H54 (cell line): Measurements from ENCODE around the gene PAQR4.

Experiments used
- DNase-seq: peaks from one replicate; pipeline ENCODE4 v3.0.0; 2011; ENCODE audit warnings: low spot score, mixed read lengths; ENCODE audit not compliant: insufficient read length
- FAIRE-seq: peaks from 3 replicates; lab custom pipeline; 2011; peaks lifted over from hg19 to GRCh38; lab: Jason Lieb, UNC
- POLR2A ChIP-seq: IDR thresholded peaks from 2 replicates; pipeline ENCODE4 v1.6.1; 2011; ENCODE audit warnings: low read depth, mild to moderate bottlenecking, low read length

PAQR4 gene

DNA sequence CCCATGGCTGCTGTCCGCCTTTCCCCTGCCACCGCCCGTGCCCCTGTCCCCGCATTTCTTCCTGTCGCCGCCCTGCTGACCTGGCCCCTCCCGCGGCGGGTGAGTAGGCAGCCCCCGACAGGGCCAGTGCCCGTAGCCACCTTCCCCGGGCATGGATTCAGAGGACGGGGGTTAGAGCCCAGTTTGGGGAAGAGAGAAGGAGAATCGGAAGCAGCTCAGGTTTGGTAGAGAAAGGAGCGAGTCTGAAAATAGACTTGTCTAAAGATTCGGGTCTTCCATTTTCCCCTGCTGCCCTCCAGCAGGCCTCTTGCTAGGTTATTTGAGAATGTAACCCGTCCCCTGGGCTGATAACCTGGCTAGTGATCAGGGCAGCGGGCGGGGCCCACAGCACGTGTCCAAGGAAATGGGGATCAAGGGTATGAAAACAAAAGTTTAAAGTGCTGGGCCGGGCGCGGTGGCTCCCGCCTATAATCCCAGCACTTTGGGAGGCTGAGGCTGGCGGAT is 35.7 kb downstream of the PAQR4 start:
- DNase-seq (peak; percentile 66), FAIRE-seq (no peak)
- TF ChIP-seq POLR2A: no peak

DNA sequence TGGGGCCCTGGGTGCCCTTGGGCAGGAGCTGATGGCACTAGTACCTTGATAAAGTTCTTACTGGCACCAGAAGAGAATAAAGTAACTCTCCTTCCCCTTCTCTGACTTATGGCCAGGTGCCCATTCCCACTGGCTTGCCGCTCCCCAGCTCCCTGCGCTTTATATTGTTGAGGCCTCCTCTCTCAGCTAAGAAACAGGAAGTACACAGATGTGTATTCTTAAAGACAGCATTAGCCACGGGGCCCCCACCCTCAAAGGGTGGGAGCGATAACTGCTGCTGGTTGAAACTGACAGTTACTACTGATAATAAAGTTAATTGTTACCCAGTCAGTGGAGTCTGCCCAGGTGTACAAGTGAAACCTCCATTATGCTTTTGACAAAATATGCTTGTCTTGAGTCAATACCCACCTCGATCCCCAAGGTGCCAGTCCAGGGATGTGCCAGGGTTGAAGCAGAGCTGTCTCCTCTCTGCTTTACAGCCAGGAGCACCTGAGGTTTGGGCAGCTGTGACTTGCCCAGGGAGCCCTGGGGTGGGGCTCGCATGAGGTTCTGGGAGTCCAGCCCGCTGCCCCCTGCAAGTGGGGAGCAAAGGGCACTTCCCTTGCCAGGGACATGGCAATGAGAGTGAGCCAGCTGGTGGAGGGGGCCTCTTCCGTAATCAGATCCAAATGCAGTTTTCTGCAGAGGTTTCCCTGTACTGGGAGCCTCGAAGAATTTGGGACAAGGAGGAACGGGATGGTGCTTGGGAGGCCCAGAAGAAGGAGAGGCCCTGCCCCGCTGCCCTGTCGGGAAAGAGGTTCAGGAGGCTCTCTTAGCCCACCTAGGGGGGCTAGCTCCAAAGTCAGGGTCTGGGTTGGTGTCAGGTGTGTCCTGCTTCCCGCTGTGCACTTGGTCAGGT is 38.2 kb downstream of the PAQR4 start:
- TF ChIP-seq POLR2A: no peak
- DNase-seq (no peak), FAIRE-seq (no peak)

DNA sequence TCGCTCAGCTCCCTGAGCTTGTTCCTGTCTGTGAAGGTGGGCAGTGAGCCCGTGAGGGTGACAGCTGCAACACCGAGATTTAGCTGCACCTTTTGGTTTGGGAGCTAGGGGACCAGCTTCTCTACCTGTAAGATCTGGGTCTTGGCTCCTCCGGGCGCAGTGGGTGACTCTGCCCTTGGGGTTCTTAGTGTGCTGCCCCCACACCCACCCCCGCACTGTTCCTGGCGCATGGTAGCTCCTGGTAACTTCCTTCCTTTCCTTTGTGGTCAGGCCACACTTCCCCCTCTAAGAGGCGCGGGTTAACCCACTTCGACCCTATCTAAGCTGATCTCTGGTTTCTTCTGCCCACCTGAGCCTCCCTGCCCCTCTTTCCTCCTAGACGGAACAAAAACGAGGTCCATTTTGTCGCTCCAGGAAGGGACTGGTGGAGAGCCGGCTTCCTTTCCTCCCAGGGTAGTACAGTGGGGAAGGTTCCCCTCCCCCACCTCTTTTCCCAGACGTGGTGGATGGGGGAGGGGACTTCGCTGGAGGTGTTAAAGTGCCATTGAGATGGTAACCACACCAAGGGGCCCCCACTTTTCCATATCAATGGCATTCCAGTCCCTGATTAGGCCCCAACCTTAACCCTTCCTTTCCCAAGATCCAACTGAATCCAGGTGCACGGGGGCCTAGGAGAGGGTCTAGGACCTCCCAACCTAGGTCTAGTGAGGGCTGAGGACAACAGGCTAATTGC is 39.0 kb downstream of the PAQR4 start:
- no peak for DNase-seq
- no peak for FAIRE-seq
- no peak for TF ChIP-seq POLR2A

DNA sequence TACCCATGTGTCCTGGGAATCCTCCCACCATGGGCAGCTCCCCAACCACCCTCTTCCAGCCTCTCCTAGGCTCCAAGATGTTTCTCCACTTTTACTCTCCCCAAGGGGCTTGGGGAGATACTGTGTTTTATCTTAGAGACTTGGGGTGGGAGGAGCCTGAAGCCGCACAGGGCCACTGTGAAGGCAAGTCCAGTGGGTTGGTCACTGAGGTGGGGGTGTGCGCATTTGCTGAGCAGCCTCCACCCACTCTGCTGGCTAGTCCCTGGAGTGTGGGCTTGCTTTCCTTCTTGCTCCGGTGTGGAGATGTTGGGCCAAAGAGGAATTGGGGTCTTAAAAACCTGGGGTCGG is 39.5 kb downstream of the PAQR4 start:
- no peak for FAIRE-seq
- no peak for TF ChIP-seq POLR2A
- DNase-seq: no peak

DNA sequence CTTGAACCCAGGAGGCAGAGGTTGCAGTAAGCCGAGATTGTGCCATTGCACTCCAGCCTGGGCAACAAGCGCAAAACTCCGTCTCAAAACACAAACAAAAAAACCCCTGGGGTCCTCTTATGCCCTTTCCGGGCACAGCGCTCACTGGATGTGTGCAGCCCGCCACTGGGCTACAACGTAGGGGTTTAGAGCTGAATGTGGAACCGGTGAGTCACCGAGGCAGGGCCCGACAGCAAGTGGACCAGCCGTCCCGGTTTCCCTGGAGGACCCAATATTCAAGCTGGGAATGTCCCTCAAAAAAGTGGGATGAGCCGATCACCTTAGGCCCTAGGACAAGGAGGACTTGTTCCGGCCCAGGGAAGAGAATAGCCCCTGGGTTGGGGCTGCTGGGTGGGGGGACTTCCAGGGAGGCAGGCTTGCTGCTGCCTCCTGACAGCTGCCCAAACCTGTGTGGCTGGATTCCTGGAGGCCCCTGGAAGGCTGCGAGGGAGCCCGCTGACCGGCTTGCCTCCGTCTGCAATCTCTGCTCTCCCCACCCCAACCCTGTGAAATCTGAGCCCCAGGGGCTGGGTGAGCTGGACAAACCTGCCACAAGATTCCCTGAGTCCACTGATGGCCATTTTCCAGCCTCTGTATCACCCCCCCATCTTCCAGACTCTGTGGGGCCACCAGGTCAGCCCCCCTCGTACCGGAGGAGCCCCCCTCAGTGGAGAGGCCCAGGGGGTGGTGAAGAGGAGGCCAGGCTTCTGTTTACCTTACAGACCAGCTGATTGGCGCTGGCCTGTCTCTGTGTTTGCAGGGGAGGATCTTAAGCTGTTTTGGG is 40.6 kb downstream of the PAQR4 start:
- DNase-seq: no peak

DNA sequence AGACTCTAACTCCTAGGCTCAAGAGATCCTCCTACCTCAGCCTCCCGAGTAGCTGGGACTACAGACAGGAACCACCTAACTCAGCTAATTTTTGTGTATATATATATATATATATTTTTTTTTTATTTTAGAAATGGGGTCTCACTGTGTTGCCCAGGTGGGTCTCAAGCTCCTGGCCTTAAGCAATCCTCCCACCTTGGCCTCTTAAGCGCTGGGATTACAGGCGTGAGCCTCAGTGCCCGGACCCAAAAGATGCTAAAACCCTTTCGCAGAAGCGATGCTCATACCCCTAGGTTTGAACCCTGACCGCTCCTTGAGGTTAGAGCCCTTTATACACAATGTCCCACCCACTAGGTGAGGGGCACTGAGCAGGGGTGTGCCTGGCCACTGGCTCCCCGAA is 41.4 kb downstream of the PAQR4 start:
- FAIRE-seq: no peak
- no peak for DNase-seq
- TF ChIP-seq POLR2A: no peak

More for the DNA sequence above, 40.6 kb downstream of the PAQR4 start:
- TF ChIP-seq POLR2A: no peak
- FAIRE-seq: no peak

DNA sequence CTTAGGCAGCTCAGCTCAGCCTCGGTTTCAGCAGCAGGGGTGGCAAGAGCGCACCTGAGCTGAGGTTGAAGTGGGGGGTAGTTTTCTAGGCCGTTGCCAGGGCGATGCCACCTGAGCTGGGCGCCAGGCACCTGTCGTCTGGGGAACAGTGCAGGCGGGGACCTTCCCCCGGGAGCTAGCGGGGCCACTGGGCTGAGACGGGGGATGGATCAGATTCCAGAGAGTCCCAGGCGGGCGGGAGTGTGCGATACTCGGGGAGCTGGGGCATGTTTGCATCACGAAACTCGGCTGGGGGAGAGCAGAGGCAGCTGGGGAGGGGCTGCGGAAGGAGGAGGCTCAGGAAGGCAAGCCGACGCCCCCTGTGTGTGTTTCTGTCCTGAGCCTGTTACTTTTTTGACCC is 43.1 kb downstream of the PAQR4 start:
- DNase-seq (no peak), FAIRE-seq (no peak)
- no peak for TF ChIP-seq POLR2A

DNA sequence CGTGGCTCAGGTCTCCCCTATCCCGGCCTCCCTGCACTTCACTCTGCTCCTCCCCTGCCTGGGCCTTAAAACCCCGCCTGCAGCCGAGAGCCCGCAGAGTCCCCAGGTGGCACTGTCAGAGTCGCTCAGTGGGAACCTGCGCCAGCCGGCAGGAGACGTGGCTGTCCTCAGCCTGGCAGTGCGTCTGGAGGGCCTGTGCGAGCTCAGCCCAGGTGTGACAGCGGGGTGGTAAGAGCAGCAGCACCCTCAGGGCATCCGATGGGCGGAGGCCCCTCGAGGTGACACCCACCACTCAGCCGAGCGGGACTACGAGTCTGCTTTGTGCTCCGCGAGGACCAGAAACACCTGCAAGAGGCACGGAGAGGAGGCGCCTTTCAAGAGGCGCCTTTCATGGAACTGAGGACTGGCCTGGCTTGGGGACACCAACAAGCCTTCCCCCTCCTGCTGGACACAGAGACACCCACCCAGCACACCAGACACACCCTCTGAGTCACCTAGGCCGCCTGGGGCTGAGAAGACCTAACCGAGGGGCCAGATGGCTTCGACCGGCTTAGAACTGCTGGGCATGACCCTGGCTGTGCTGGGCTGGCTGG is 43.8 kb downstream of the PAQR4 start, which contains the start of gene CLDN9:
Gene CLDN9 (plus strand): TSS at position 96 of the 593 bp plus-strand sequence. CDS start 440 bp downstream, at position 536.
- no peak for TF ChIP-seq POLR2A
- FAIRE-seq (no peak), DNase-seq (peak; percentile 77)

DNA sequence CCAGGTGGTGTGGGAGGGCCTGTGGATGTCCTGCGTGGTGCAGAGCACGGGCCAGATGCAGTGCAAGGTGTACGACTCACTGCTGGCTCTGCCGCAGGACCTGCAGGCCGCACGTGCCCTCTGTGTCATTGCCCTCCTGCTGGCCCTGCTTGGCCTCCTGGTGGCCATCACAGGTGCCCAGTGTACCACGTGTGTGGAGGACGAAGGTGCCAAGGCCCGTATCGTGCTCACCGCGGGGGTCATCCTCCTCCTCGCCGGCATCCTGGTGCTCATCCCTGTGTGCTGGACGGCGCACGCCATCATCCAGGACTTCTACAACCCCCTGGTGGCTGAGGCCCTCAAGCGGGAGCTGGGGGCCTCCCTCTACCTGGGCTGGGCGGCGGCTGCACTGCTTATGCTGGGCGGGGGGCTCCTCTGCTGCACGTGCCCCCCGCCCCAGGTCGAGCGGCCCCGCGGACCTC is 44.4 kb downstream of the PAQR4 start:
- no peak for TF ChIP-seq POLR2A
- DNase-seq: peak; percentile 67
- FAIRE-seq: no peak

DNA sequence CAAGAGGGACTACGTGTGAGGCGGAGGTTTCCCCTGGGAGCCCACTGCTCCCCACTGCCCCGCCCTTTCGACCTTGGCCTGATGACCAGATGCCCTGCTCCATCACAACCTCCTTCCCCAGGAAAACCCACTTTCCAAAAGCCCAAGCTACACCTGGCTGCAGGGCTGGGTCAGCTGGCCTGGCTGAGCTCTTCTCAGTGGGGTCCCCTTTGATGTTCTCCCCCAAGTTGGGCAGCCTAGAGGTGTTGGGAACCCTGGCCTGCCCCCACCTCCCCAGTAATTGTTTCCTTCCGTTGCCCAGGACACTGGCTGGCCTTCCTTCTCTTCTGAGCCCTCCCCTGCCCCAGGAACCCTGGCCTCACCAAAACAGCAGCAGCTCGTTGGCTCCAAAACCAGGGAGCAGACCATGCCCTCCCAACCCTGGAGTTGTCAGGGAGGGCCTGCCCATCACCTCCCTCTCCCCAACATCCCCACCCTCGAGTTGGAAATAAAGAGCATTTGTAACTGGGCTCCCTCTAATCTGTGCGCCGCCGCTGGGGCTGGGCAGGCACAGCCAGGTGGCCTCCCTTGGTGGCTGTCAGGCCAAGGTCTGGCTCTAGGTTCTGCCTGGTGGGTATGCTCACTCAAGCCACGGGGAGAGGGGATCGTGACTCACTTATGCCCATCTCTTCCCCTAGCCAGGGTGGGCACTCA is 45.0 kb downstream of the PAQR4 start:
- no peak for TF ChIP-seq POLR2A
- FAIRE-seq: no peak
- no peak for DNase-seq

DNA sequence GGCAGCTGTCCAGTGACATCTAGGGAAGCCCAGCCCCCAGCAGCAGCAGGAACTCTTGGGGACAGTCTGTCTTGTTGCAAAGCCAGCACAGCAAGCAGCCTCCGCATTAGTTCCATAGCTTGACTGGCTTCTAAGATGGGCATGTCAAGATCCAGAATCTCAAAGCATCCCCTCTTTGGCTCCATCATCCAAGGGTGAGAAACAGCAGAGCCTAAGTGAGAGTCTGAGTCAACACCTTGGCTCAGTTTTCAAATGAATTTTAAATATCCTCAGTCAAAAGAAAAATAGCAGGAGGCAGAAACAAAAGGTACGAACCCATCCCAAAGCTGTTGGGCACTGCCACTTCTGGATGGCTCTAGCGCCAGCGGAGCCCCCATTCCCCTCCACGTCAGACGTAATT is 45.8 kb downstream of the PAQR4 start:
- TF ChIP-seq POLR2A: no peak
- no peak for FAIRE-seq
- no peak for DNase-seq

DNA sequence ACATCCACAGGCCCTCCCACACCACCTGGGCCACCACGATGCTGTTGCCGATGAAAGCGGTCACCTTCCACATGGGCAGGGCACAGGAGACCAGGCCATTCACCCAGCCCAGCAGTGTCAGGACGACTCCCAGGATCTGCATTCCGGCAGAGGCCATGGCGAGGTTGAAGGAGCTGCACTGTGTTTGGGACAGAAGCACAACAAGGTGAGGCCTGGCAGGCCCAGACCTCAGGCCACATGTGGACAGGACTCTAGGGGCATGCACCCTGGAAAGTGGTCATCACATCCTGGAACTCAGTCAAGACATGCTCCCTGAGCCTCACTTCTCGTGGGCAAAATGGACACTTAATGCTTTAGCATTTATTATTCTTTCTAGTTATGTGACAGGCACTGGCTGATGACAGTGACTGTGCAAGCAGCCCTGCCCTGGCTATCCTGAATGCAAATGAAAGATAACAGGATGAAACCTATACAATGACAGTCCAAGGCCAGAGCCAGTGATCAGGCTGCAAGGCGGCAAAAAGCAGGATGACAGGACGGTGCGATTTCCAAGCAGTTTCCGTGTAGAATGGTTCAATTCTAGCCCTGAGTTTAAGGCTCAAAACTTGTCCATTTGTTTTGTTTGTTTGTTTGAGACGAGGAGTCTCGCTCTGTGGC is 46.8 kb downstream of the PAQR4 start:
- no peak for TF ChIP-seq POLR2A
- DNase-seq (no peak), FAIRE-seq (no peak)
